Measurements from ENCODE around the gene POLG2.
A peak's percentile ranks its signal among the peaks of the same experiment; 100 is the strongest.
"Not testable (repeated sequence)": the region's sequence is repeated elsewhere in the genome, so short reads cannot be mapped to it uniquely, and the experiment has no call there.

The POLG2 gene

GRCh38 chr17:64505340-64506200 lies 8.7 kb upstream of the POLG2 start:
- DNase-seq, result peak; percentile 90 to 93

- no peak for DNase-seq
Measured at GRCh38 chr17:64504769-64505339, 8.0 kb upstream of the POLG2 start.

GRCh38 chr17:64503821-64504768 lies 7.2 kb upstream of the POLG2 start:
- no peak for DNase-seq

- DNase-seq, result no peak
Measured at GRCh38 chr17:64503341-64503740, 6.5 kb upstream of the POLG2 start.

- no peak for DNase-seq
Measured at GRCh38 chr17:64502809-64503208, 6.0 kb upstream of the POLG2 start.

- DNase-seq, result no peak
Measured at GRCh38 chr17:64502021-64502420, 5.2 kb upstream of the POLG2 start.

- no peak for DNase-seq
Measured at GRCh38 chr17:64500862-64501765, 4.3 kb upstream of the POLG2 start.

GRCh38 chr17:64500487-64500859 lies 3.6 kb upstream of the POLG2 start:
- DNase-seq, result no peak

- no peak for DNase-seq
Measured at GRCh38 chr17:64499805-64500486, 3.1 kb upstream of the POLG2 start.

GRCh38 chr17:64498308-64499203 lies 1.7 kb upstream of the POLG2 start:
- DNase-seq, result no peak

GRCh38 chr17:64497565-64498035 lies 746 bp upstream of the POLG2 start:
- peak; percentile 74 to 81 for DNase-seq

- DNase-seq, result no peak
Measured at GRCh38 chr17:64496348-64496785, 487 bp downstream of the POLG2 start.

- DNase-seq, result not testable (repeated sequence)
Measured at GRCh38 chr17:64495300-64495699, 1.6 kb downstream of the POLG2 start.

- no peak for DNase-seq
Measured at GRCh38 chr17:64494121-64494520, 2.7 kb downstream of the POLG2 start.

- peak; percentile 54 to 56 for DNase-seq
Measured at GRCh38 chr17:64492481-64493109, 4.3 kb downstream of the POLG2 start.

- DNase-seq, result no peak
Measured at GRCh38 chr17:64491994-64492393, 4.9 kb downstream of the POLG2 start.

- peak; percentile 60 to 77 for DNase-seq
Measured at GRCh38 chr17:64491034-64491860, 5.6 kb downstream of the POLG2 start.

- DNase-seq, result no peak
Measured at GRCh38 chr17:64488301-64488700, 8.6 kb downstream of the POLG2 start.

- no peak for DNase-seq
Measured at GRCh38 chr17:64484380-64484779, 12.5 kb downstream of the POLG2 start.
